Cortex of kidney (tissue), 1 donor: ENCODE results near the gene SS18.

Experiments
- DNase-seq: peaks from one replicate; lab custom pipeline; 2025; lab: John Stamatoyannopoulos, UW

Gene SS18

DNA sequence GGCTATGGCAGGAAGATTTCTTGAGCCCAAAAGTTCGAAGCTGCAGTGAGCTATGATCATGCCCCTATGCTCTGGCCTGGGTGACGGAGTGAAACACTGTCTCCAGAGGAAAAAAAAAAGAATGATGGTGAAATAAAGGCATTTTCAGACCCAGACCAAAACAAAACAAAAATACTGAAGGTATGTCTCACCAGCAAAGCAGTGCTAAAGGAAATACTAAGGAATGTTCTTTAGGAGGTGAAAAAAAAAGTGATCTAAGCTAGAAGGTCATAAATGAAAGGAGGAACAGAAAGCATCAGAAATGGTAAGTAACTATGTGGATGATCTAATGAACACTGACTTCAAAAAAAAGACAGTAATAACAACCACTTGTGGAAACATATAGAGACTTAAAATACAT, 18.7 kb downstream of the SS18 start:
- DNase-seq = no peak

DNA sequence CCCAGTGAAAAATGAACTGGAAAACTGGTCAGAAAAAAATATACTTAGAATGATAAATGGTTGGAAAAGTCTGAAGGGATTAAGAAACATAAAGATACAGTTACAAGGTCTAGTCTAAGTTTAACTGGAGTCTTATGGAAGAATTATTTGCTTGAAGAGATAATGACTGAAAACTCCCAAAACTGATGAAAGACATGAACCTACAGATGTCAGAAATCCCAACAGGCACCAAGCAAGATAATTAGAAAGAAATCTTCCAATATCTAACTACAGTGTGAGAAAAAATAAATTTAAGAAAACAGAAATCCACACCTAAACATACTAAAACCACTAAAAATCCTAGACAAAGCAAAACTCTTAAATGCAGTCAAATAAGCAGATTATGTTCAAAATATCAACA, 19.4 kb downstream of the SS18 start:
- DNase-seq = no peak

DNA sequence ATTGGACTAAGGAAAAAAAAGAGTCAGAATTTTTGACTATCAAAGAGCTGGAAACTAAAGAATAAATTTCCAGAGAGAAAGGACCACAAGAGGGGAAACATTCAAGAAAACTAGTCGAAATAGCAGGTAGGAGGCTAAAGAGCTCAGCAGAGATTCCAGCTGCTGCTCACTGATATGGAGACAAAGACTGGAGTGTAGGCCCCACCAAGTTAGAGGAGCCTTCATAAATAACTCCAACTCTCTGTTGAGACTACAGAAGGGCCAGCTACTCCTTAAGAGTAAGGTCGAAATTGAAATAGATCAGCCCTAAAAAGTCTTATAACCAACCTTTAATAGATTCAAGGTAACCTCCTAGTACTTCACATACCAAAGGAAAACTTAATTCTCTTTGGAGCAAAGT, 31.1 kb downstream of the SS18 start:
- DNase-seq = no peak

DNA sequence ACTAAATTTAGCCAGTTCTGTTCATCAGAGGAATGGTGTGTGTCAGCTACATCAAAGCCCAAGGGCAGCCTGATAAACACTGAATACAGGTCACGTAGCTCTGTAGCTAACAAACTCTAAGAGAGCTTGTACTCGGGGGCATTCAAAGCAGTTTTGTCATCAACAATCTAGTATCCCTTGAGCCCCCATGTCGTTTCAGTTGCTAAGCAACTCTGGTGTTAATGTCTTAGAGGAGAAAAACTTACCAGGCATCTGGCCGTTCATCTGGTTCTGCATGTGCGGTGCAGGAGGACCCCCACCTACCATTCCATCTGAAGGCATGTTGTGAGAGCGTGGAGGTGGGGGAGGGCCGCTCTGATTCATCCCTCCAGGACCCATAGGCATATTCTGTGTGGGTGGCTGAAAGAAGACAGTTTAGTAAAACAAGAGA, 33.1 kb downstream of the SS18 start:
- no peak for DNase-seq

DNA sequence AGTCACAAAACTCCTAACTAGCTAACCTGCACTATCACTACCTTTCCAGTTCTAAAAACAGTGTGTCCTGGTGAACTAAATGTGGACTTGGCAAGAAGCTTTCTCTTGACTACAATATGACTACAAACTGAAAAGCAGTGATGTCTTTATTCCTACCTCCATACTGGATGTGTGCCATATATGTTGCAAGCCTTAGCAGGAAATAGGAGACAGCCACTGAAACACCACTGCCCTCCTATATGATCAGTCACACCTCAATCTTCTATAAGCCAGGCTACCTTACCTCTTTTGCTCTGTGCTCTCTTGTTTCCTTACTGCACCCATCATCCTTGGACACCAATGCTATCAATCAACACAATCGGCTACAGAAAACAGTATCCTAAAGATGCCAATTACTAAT, 34.1 kb downstream of the SS18 start:
- DNase-seq = no peak

DNA sequence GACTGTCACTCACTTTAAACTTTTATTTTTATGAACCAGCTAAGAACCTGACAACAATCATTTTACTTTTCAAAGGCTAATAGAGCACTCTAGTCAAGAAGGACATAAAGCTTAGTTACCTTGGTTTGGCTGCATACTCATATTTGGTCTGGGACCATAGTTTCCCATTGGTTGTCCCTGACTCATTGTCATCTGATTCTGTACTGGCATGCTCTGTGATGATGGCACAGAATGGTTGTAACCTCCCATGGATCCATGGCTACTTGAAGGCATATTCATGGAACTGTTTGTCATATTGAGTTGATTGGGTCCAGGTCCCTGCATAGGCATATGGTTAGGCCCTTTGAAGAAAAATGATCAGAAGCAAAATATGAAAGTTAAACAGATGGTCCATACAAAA, 37.9 kb downstream of the SS18 start:
- DNase-seq = no peak

DNA sequence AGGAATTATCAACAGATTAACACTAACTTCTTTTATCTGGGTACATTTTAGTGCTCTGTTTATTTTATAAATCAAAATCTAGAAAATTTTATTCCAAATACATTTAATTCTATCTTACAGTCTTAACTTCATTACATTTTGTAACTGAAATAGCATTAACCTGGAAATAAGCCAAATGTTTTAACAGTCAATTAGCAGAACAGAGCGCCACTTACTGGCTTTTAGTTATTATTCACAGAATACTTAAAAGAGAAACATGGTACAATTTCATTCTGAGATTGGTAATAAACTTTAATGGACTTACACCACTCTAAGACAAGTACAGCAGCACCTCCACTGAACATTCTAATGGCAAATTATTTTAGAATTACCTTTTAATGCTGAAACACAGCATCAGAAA, 38.6 kb downstream of the SS18 start:
- no peak for DNase-seq

DNA sequence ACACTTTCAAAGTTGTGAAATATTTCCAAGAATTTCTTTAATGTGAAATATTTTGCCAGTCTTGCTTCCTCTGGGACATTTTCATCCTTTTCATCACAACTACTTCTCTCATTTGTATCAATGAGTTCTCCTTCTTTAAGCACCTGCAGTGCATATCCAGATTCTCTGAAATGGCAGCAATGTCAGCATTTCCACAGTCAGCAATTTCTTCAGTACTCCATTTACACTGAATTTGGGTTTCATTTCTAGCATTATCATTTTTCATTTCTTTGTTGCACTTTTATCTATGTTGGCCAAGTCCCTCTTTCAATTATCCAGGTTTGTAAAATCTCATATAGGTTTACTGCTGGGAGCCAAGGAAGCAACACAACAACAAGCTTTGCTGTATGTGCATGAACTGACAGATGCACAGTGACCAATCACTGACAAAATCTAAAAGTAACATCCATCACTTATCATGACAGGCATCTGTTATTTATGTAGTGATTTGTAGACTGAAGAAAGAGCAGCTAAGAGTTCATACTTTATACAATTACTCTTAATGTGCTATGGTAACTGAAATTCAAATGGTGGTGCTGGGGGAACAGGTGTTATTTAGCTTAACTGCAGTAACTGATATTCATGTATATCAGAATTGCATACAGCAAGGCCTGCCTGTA, 43.9 kb downstream of the SS18 start:
- DNase-seq = no peak

DNA sequence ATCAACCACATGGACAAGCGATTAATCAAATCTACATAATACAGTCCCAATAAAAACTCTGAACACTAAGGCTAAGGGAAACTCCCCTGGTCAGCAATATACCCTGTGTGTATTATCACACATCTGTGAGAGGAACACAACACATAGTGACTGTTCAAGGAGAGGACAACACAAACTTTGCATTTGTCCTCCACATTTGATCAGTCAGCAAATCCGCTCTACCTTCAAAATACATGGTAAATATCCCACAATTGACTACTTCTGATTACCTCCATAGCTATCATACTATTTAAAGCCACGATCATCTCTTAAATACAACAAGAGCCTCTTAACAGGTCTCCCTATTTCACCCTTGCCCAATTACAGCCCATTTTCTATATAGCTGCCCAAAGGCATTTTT, 45.6 kb downstream of the SS18 start:
- no peak for DNase-seq

DNA sequence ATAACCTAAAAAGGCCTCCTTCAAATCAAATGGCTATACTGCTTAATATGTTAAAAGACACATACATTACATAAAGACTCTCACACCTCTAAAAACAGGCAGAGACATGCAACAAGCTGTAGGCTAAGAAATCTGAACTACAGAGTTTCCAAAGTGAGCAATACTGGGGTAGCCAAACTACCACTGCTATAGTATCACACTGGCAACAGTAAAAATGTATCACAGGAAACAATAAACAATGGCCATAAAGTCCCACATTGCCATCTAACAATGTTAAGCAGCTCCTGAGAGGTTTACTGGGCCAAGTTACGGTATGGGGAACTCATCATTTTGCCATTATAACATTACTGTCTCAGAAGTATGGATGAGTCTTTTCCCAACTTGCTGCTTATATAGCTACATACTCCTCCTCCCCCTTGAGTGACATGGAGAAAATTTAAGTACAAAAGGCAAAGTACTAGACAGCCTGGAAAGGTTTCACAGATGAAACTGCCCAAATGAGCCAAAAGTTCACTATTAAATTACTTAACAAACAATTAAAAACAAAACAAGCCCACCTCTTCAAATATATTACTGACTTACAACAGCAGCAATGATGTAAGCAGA, 50.3 kb downstream of the SS18 start:
- DNase-seq = no peak

DNA sequence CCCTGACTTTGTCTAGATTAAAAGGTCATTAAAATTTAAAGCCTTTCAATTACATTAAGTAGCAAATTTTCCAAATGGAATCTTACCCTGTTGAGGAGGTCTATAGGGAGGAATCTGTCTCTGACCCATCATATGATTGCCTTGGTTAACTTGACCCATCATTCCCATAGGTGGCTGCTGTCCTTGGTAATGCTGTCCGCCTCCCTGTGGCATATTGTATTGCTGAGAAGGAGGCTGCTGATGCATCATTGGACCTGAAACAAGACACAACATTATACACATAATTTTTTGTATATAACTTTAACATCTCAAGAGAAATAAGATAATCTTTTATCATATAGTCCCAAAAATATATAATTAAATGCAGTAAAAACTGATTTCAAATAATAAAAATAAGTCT, 51.2 kb downstream of the SS18 start:
- DNase-seq = no peak

DNA sequence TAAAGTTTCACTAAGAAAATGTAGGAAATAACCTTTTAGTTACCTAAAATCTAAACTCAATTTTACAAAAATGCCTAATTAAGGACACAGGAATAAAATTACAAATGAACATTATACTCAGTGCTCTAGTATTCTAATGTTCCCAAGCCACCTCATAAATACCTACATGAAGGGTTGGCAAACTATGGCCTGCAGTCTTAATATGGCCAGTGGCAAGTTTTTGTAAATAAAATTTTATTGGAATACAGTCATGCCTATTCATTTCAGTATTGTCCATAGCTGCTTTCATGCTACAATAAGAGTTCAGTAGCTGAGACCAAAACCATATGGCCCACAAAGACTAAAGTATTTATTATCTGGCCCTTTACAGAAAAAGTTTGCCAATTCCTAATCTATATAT, 53.8 kb downstream of the SS18 start:
- no peak for DNase-seq

DNA sequence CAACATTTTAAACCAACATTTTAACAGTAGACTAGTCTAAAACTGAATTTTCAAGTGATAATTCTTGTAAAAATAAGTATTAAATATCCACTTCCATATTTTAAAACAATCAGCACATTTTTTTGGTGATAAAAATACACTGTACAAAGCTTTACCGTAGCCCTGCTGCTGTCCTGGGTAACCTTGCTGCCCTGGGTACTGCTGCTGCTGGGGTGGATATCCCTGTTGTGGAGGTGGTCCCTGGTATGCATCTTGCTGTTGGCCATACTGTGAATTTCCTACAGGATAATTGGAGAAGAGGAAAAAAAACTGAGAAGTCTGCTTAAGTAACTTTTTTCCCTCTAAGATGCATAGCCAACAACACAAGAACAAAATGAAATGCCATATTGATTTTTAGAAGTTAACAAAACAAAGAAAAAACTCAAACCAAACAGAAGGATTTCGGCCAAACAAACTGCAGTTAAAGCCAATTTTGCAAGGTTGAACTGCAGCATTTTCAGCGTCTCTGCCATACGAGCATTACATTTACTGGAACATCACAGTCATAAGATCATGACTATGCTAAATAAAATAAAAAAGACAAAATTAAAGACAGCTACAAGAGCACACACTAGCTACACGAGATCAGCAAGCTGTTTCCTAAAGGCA, 55.4 kb downstream of the SS18 start:
- no peak for DNase-seq

DNA sequence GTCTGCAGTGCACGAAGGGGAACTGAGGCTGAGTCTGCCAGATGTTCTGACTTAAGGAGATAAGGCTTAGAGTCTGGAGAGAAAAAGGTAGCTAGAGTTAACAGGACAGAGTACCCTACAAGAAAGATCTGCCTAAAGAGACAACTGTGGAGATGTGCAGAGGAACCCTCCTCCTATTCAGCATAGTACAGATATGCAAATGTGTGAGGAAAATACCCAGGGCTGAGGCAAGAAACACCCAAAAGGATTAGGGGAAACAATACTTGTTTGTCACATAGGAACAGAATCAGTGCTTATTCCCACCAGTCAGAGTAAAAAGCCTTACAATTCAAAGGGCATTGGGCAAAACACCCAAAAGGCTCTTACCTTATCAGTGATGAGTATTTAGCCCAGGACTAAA, 67.8 kb downstream of the SS18 start:
- no peak for DNase-seq

DNA sequence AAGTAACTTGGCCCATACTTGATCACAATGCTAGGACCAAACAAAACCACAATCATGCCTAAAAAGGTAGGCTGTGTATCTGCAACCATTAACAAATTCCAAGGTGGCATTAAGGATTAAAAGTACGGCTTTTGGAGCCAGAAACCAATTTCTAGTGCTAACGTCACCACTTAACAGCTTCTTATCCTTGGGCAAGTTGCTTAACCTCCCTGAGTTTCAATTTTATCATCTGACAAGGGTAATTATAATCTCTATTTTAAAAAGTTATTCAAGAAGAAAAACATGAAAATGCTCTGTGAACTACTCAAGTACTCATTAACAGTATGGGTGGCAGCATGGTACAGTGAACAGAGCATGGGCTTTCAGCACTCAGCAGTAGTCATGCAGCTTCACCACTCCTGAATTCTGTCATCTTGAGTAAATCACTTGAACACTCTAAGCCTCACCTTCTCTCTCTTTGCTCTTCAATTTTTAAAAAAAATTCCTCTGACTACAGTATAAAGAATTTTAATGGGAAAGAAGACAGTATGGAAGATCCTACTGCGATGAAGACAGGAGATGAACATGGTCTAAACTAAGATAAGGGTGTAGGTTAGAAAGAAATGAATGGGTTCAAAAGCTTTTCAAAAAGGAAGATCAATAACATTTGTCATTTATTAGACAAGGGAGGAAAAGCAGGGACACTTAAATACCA, 69.2 kb downstream of the SS18 start:
- no peak for DNase-seq

DNA sequence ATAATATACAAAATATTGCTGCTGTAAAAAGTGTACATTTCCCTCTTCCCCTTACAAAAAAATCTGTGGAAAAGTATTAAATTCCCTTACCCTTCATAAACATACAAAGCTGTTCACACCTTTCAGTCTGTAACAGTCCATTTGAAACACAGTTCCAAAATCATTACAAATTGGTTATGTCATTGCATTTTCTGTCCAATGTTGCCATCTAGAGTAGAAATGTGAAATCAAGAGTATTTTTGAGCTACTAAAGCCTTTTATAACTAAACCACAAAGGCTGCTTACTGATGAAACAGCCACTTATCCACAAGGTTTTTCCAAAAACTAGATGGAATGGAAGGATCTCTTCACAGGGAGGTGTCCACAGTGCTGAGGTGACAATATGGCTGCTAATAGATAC, 72.5 kb downstream of the SS18 start:
- no peak for DNase-seq

DNA sequence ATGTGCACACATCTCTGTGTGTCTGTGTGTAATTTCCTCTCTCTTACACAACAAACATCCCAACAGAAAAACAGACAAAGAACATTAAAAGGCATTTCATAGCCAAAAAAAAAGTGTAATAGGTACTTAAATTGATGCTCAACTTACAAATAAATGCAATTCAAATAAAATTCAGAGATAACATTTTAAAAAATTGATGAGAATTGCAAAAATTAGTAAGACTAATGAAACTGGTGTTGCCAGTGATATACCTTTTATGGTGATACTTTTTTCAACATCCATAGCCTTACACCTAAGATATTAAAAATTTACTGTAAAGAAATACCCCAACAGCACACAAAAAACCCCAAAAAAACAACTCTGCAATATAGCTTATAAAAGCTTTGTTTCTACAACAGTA, 76.0 kb downstream of the SS18 start:
- no peak for DNase-seq

DNA sequence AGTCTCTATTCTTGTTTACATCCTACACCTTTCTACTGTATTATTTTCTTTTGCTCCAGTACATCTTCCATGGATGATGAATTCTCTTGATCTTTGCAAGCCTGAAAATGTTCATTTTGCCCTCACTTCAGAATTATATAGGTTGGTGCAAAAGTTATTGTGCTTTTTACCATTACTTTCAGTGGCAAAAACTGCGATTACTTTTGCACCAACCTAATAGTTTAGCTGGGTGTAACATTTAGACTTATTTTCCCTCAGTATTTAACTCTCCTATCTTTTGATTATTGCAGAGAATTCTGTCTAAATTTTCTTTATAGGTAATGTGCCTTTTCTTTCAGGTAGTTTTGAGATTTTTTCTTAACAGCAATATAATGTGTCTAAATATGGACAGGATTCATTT, 81.8 kb downstream of the SS18 start:
- no peak for DNase-seq

DNA sequence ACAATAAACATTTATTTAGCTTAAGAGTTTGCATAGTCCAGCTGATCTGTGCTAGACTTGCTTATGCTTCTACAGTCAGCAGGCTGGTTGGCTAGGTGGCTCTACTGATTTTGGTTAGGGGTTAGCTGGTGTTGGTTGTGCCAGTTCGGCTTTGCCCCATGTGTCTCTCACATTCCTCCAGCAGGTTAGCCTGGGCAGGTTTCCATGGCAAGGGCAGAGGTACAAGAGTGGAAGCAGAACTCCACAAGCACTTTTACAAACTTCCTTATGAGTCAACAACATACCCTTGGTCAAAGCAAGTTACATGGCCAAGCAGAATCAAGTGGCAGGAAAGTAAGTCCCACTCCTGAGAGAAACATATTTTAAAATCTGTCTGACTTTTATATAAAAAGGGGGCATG, 82.3 kb downstream of the SS18 start:
- DNase-seq = no peak

DNA sequence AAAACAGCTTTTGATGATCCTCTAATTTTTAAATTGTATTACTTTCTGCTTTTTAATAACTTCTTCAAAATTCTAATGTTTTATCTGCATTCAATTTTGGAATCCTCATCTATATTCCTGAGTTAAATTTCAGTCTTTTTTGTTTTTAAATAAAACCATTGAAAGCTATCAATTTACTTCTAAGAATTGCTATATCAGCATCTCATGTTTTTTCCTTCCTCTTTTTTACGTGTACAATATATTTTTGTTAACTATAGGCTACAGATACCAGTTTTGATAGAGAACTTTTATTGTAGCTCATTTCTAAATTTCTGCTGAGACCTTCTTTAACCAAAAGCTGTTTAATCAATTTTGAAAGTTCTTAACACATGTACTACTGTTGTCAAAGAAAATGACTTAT, 84.5 kb downstream of the SS18 start:
- DNase-seq = no peak

DNA sequence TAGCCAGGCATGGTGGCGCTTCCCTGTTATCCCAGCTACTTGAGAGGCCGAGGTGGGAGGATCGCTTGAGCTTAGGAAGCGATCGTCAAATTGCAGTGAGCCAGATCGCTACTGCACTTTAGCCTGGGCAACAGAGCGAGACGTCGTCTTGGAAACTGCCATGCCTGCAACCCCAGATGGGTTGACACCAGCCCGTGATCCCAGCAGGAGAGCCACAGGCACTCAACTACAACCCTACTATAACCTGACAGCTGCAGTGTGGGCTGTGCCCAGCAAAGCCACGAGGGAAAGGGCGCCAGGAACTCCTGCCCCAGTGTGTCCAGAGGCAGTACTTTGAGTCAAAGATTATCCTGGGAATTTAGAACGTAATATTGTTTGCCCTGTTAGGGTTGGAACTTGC, 85.6 kb downstream of the SS18 start:
- no peak for DNase-seq

DNA sequence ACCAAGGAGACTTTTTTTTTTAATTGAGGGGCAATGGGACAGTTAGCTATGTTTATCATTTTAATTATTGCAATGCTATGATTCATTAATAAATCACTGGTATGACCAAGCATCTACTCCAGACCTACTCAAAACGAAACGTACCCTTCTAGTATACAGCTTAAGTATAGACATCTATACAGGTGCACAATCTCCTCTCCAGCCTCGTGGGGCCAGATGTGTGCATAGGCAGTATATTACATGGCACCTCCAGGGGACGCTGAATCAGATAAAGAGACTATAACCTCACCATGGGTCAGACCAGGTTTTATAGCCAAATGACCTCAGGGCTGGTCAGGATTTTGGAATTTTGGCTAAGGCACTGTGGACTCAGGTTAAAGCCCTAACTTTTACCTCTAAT, 86.6 kb downstream of the SS18 start:
- no peak for DNase-seq

DNA sequence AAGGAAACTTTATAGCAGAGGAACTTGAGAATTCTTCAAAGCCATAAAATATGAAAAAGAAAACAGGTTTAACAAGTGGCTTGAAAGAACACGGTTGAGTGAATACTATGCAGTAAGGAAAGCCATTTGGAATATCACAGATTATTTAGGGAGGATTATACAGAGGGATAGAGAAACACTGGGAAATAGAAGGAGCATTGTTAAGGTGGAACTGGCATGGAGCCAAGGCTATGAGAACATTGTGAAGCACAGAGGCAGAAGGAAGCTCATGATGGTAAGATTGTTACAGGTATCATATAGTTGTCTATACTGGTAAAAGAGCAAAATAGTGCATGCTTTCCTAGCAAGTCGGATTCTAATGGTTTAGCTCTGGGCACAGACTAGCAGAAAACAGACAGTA, 87.1 kb downstream of the SS18 start:
- DNase-seq = no peak
